HepG2 (cell line): ENCODE measurements around the gene COL13A1. TPM values are rescaled to one million over a fixed set of nuclear protein-coding genes. Genes with fewer than 3 reads are reported as not detected.

Source experiments
- ATAC-seq: fragments of 200-7000 bp; cut with Tn5 transposase; 3 replicates; pipeline ENCODE4 v1.9.1; 2020; ENCODE audit warnings: mild to moderate bottlenecking, moderate library complexity
- BruUV-seq: library from RNA; stranded (reverse); fragments of 400-500 nt; replicated peaks from 2 replicates; lab custom pipeline; 2021; lab: Mats Ljungman, UMichigan
- CTCF ChIA-PET: fragments of 300-600 bp; formaldehyde crosslinking; extraction: SDS; loops from one replicate; lab custom pipeline; 2021; ENCODE audit warnings: low total read pairs, inconsistent platforms, low intra/inter-chr PET ratio; lab: Yijun Ruan, JAX
- POLR2A ChIA-PET: fragments of 350-600 bp; sonication (Branson Sonifier 250); formaldehyde crosslinking; loops from one replicate; lab custom pipeline; 2020; ENCODE audit warnings: antibody characterized with exemption, inconsistent platforms; lab: Yijun Ruan, JAX
- DNase-seq: peaks from one replicate; pipeline ENCODE4 v3.0.0-alpha.2; 2015; ENCODE audit warnings: low spot score
- FAIRE-seq: peaks from 3 replicates; lab custom pipeline; 2011; peaks lifted over from hg19 to GRCh38; lab: Jason Lieb, UNC
- H2AFZ ChIP-seq: one replicate; pipeline ENCODE4 v1.6.1; 2011; ENCODE audit warnings: low read length, inconsistent platforms
- H3K27ac ChIP-seq: fragments of 300-600 bp; 3 replicates; pipeline ENCODE4 v1.8.0; 2011; ENCODE audit warnings: mixed run types, mild to moderate bottlenecking, mixed read lengths, low read length, inconsistent platforms; ENCODE audit not compliant: insufficient read depth; ENCODE audit errors: extremely low read length
- H3K27me3 ChIP-seq, 2 experiments: fragments of 200-600 bp in 1 of 2; 2 replicates in 1 of 2; 3 replicates in 1 of 2; pipeline versions ENCODE4 v1.6.0 to v1.8.0; 2011; ENCODE audit warnings: low read length in 2 of 2, mild to moderate bottlenecking in 2 of 2, moderate library complexity in 2 of 2, inconsistent platforms in 1 of 2; ENCODE audit not compliant: insufficient read depth in 2 of 2, control insufficient read depth in 1 of 2
- H3K36me3 ChIP-seq, 2 experiments: fragments of 200-600 bp in 1 of 2; replicated peaks in 1 of 2; 2 replicates in 1 of 2; 3 replicates in 1 of 2; pipeline versions ENCODE4 v1.5.1 to v1.8.0; 2011; ENCODE audit warnings: low read length in 2 of 2, inconsistent platforms in 1 of 2; ENCODE audit not compliant: insufficient read depth in 2 of 2, control insufficient read depth in 1 of 2
- H3K4me1 ChIP-seq: 2 replicates; pipeline ENCODE4 v1.5.1; 2012; ENCODE audit warnings: low read length, inconsistent platforms; ENCODE audit not compliant: insufficient read depth
- H3K4me2 ChIP-seq: 2 replicates; pipeline ENCODE4 v1.6.0; 2011; ENCODE audit warnings: low read depth, low read length, inconsistent platforms
- H3K4me3 ChIP-seq, 3 experiments: fragments of 200-600 bp in 1 of 3; sonication (generic), shearing (Covaris generic) in 1 of 3; replicated peaks in 1 of 3; 2 replicates each; pipeline ENCODE4 v1.5.1; 2011 to 2016; ENCODE audit warnings: low read length in 3 of 3, inconsistent platforms in 2 of 3, low read depth in 2 of 3, mild to moderate bottlenecking in 2 of 3, control low read depth in 1 of 3, mixed read lengths in 1 of 3; ENCODE audit not compliant: insufficient read depth in 1 of 3
- H3K79me2 ChIP-seq: one replicate; pipeline ENCODE4 v1.6.1; 2011; ENCODE audit warnings: low read length, inconsistent platforms; ENCODE audit not compliant: insufficient read depth
- H3K9ac ChIP-seq: 2 replicates; pipeline ENCODE4 v1.6.0; 2011; ENCODE audit warnings: mild to moderate bottlenecking, low read depth, low read length, inconsistent platforms; ENCODE audit not compliant: insufficient read depth
- H3K9me3 ChIP-seq: 2 replicates; pipeline ENCODE4 v1.5.1; 2012; ENCODE audit warnings: mild to moderate bottlenecking, low read length
- H4K20me1 ChIP-seq: 2 replicates; pipeline ENCODE4 v1.6.0; 2011; ENCODE audit warnings: inconsistent platforms, mild to moderate bottlenecking, low read length, moderate library complexity; ENCODE audit not compliant: insufficient read depth
- CEBPG ChIP-seq: IDR thresholded peaks from 2 replicates; pipeline ENCODE4 v1.6.1; 2016
- DBP ChIP-seq: sonication (generic); formaldehyde crosslinking; IDR thresholded peaks from 2 replicates; pipeline ENCODE4 v1.4.0; 2020; ENCODE audit warnings: missing genetic modification reagents; ENCODE audit errors: not compliant biosample characterization
- FOXA1 ChIP-seq, 2 experiments: fragments of 450-650 bp in 1 of 2; sonication (generic) in 1 of 2; formaldehyde crosslinking in 1 of 2; IDR thresholded peaks; 2 replicates each; pipeline versions ENCODE4 v1.4.0 to v1.6.1; 2016 to 2020; ENCODE audit warnings: missing genetic modification reagents in 1 of 2
- FOXM1 ChIP-seq: sonication (generic); formaldehyde crosslinking; IDR thresholded peaks from 2 replicates; pipeline ENCODE4 v1.5.0; 2020; ENCODE audit warnings: missing genetic modification reagents
- FOXP4 ChIP-seq: sonication (generic); formaldehyde crosslinking; IDR thresholded peaks from 2 replicates; pipeline ENCODE4 v1.4.0; 2020; ENCODE audit warnings: missing genetic modification reagents
- HDAC1 ChIP-seq: sonication (generic); formaldehyde crosslinking; IDR thresholded peaks from 2 replicates; pipeline ENCODE4 v1.5.1; 2020; ENCODE audit warnings: mild to moderate bottlenecking, missing genetic modification reagents
- MIER2 ChIP-seq: IDR thresholded peaks from 2 replicates; pipeline ENCODE4 v1.6.1; 2016; ENCODE audit warnings: missing biosample characterization, missing genetic modification reagents
- MYPOP ChIP-seq: sonication (generic); formaldehyde crosslinking; IDR thresholded peaks from 2 replicates; pipeline ENCODE4 v1.8.1; 2023; ENCODE audit warnings: mild to moderate bottlenecking, moderate library complexity, missing genetic modification reagents
- SOX13 ChIP-seq, 3 experiments: fragments of 450-650 bp in 1 of 3; sonication (generic) in 1 of 3; formaldehyde crosslinking in 1 of 3; IDR thresholded peaks in 2 of 3; conservative IDR thresholded peaks in 1 of 3; 2 replicates each; pipeline versions ENCODE4 v1.5.0 to v1.6.1; 2016 to 2020; ENCODE audit warnings: antibody characterized with exemption in 1 of 3, mild to moderate bottlenecking in 1 of 3, missing compliant biosample characterization in 1 of 3, missing genetic modification reagents in 1 of 3, moderate library complexity in 1 of 3
- TGIF2 ChIP-seq: IDR thresholded peaks from 2 replicates; pipeline ENCODE4 v1.6.1; 2016; ENCODE audit warnings: control low read depth, missing compliant biosample characterization
- TOE1 ChIP-seq: sonication (generic); formaldehyde crosslinking; IDR thresholded peaks from 2 replicates; pipeline ENCODE4 v1.4.0; 2020; ENCODE audit warnings: mild to moderate bottlenecking, missing genetic modification reagents
- YEATS2 ChIP-seq: sonication (generic); formaldehyde crosslinking; IDR thresholded peaks from 2 replicates; pipeline ENCODE4 v1.4.0; 2020; ENCODE audit warnings: missing genetic modification reagents, borderline replicate concordance
- ZMYM4 ChIP-seq: sonication (generic); formaldehyde crosslinking; IDR thresholded peaks from 2 replicates; pipeline ENCODE4 v1.8.1; 2023; ENCODE audit warnings: mild to moderate bottlenecking, missing genetic modification reagents
- ZNF337 ChIP-seq: sonication (generic); formaldehyde crosslinking; IDR thresholded peaks from 2 replicates; pipeline ENCODE4 v1.5.1; 2020; ENCODE audit warnings: missing genetic modification reagents, low read depth, mild to moderate bottlenecking, borderline replicate concordance
- ZNF33A ChIP-seq: sonication (generic); formaldehyde crosslinking; IDR thresholded peaks from 2 replicates; pipeline ENCODE4 v1.5.1; 2020; ENCODE audit warnings: missing genetic modification reagents, mild to moderate bottlenecking, moderate library complexity, borderline replicate concordance
- WGBS: methylation state at CpG from one replicate; pipeline ENCODE4 v1.1.6; 2017; ENCODE audit warnings: low lambda C conversion rate; 5-methylcytosine and 5-hydroxymethylcytosine counted together
- in situ Hi-C: cut with HindIII; loops from 2 replicates; pipeline ENCODE4 v1.10.0; 2017; ENCODE audit warnings: low pct_unique_long_range_greater_than_20kb; ENCODE audit not compliant: extremely low pct_ligation_motif_present
- intact Hi-C: fragments of 100-400 bp; cut with micrococcal nuclease; formaldehyde crosslinking; loops from one replicate; pipeline ENCODE4 v1.10.0; 2022; ENCODE audit not compliant: unreplicated experiment
- polyA plus RNA-seq, 8 experiments: library from polyadenylated mRNA; depleted of rRNA in 3 of 8; stranded (reverse) in 7 of 8; unstranded in 1 of 8; fragments of >200 nt; fragmentation: Illumina TruSeq in 4 of 8; extraction: Trizol in 4 of 8; gene quantifications; 2 replicates each; pipeline versions ENCODE4 v1.2.1 to v1.2.3, GENCODE V29; 2011 to 2016; ENCODE audit warnings: low read depth in 4 of 8, missing spikeins in 1 of 8, mixed read lengths in 1 of 8; ENCODE audit not compliant: insufficient read depth in 1 of 8
- total RNA-seq, 5 experiments: library from RNA; depleted of rRNA; stranded (reverse); fragments of >200 nt; fragmentation: Illumina TruSeq; extraction: Trizol; gene quantifications; 2 replicates each; pipeline ENCODE4 v1.2.3, GENCODE V29; 2016; ENCODE audit warnings: low read depth in 1 of 5

Gene COL13A1
- total and polyA plus RNA-seq, 2 of the 13 experiments (the other 11 are each of a cell fraction or from before 2014, with no cell fraction given): 0.07 TPM; not detected in 1

- ATAC-seq (no peak), DNase-seq (no peak), FAIRE-seq (no peak)
- ChIA-PET POLR2A (no interaction called here), CTCF (no interaction called here)
- no TSS peak for BruUV-seq
- H3K9me3 ChIP-seq: no peaks in the 10 kb centered on the region
- H3K4me1 ChIP-seq: no peaks in the 10 kb centered on the region
- H2AFZ ChIP-seq: no peak overlapping the region
- no peak overlapping the region for H3K27ac ChIP-seq
- no peak overlapping the region for H3K4me2 ChIP-seq
- H3K9ac ChIP-seq: no peak overlapping the region
- no peaks in the 10 kb centered on the region for H3K36me3 ChIP-seq
- 16% methylated on average over 4 of the region's 6 CpGs for WGBS
- in situ Hi-C loops: no loop called here
- H3K4me3 ChIP-seq: no peak overlapping the region
- H3K79me2 ChIP-seq: no peaks in the 10 kb centered on the region
- no peak for TF ChIP-seq YEATS2 (CRISPR knock-in tag)
- TF ChIP-seq FOXA1 (IDR thresholded peaks at IDR 0.05): no peak
- TF ChIP-seq FOXA1 (CRISPR knock-in tag; IDR thresholded peaks at IDR 0.05): no peak
- TF ChIP-seq MIER2 (CRISPR knock-in tag): no peak
- no peak for TF ChIP-seq MYPOP (CRISPR knock-in tag)
- no peaks in the 10 kb centered on the region for H4K20me1 ChIP-seq
- intact Hi-C loops: no loop called here
- H3K27me3 ChIP-seq: peaks cover 3 to 38% of the 10 kb centered on the region in 2 experiments; a peak in 3 of 5 replicates
These were observed 91.7 kb downstream of the COL13A1 start for GRCh38 chr10:69893271-69893900.

- H3K79me2 ChIP-seq: no peaks in the 10 kb centered on the region
- no peak overlapping the region for H2AFZ ChIP-seq
- H4K20me1 ChIP-seq: no peaks in the 10 kb centered on the region
- H3K27ac ChIP-seq: no peak overlapping the region
- no peak overlapping the region for H3K4me3 ChIP-seq
- DNase-seq (no peak), ATAC-seq (no peak), FAIRE-seq (no peak)
- ChIA-PET POLR2A (no interaction called here), CTCF (no interaction called here)
- in situ Hi-C loops (no loop called here), intact Hi-C loops (no loop called here)
- no peaks in the 10 kb centered on the region for H3K9me3 ChIP-seq
- peaks cover 3 to 38% of the 10 kb centered on the region in 2 experiments; a peak in 3 of 5 replicates for H3K27me3 ChIP-seq
- H3K4me2 ChIP-seq: no peak overlapping the region
- H3K4me1 ChIP-seq: no peaks in the 10 kb centered on the region
- no peak overlapping the region for H3K9ac ChIP-seq
- no TSS peak for BruUV-seq
- WGBS: no CpG with 5 or more reads among the region's 1 CpG
- H3K36me3 ChIP-seq: no peaks in the 10 kb centered on the region
- TF ChIP-seq ZNF337 (CRISPR knock-in tag) (no peak), HDAC1 (no peak), ZNF33A (no peak), SOX13 (IDR thresholded peaks at IDR 0.05) (no peak), SOX13 (CRISPR knock-in tag; conservative IDR thresholded peaks at IDR 0.05 in 1 of 2, IDR thresholded peaks at IDR 0.05 in 1 of 2) (no peak), TGIF2 (CRISPR knock-in tag) (no peak), TOE1 (CRISPR knock-in tag) (no peak), DBP (no peak), CEBPG (CRISPR knock-in tag) (no peak), FOXP4 (CRISPR knock-in tag) (no peak), ZMYM4 (CRISPR knock-in tag) (no peak), FOXM1 (CRISPR knock-in tag) (no peak)
These were observed 92.5 kb downstream of the COL13A1 start for GRCh38 chr10:69894156-69894555.
